NCI-H1436 treated with DMSO at 0.1 percent for 48 hours (cell line): ENCODE data around the gene CACNA2D3.

Source experiments
- DNase-seq: peaks from one replicate; lab custom pipeline; 2025; lab: John Stamatoyannopoulos, UW

Gene CACNA2D3

DNA sequence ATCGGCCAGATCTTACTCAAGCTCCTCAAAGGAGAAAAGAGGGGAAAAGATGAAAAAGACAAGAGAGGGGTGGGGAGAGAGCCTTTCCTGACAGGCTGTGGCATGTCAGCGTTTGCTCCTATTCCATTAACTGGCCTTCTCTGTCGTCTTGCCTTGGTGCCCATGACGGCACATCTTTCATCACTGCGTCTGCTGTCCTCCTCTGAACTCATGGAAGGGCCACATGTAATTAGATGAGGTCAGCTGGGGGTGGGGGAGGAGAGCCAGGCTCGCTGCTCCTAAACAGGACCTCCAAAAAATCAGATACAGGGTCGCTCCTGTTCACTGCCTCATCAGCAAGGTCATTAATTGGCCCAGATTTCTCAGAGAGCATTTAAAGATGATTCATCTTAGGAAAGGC is 755.8 kb downstream of the CACNA2D3 start:
- no peak for DNase-seq

DNA sequence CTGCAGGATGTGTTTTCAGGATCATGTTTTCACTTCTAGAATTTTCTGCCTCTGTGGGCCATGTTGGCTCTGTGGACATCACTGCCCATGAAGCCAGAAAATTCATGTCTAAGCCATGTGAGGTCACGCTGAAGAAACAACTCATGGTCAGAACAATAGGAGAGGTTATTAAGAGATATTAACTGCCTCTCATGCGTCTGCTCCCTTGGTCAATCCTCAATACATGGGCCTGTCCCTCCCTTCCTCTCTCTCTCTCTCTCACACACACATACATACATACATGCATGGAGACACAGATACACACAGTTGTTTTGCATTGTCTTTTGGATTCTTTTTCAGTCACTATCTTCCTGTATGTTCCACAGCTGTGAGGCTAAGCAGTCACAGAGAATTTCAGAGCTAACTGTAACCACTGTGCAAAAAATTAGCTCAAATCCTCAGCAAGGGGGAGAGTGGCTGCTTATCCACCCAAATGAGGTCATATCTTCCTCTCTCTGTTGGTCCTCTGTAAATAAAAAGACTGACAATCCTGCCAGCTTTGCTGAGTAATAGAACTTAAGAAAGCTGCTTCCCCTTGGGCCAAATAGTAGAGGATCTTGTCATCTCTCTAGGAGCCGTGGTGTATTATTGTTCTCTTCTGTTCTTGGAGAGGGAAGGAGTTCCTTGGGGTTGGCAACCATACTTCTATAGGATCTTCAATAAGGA is 759.9 kb downstream of the CACNA2D3 start:
- no peak for DNase-seq

DNA sequence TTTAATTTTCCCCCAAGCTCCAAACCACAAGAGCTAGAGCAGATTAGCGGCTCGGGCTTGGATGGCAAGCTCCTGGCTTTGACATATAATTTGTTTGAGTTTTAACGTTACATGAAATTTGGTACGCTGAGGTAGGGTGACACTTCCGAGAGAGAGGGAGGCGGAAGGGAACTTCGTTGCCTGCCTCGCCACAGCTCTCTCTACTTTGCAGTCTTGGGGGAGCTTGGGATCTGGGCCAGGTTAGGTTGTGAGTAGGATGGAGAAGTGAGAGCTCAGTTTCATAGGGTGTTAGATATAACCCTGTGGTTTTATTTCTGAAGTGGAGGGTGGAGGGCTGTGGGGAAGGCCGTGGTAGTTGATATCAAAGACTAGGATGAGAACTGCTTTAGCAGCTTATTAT is 765.8 kb downstream of the CACNA2D3 start:
- DNase-seq, result no peak

DNA sequence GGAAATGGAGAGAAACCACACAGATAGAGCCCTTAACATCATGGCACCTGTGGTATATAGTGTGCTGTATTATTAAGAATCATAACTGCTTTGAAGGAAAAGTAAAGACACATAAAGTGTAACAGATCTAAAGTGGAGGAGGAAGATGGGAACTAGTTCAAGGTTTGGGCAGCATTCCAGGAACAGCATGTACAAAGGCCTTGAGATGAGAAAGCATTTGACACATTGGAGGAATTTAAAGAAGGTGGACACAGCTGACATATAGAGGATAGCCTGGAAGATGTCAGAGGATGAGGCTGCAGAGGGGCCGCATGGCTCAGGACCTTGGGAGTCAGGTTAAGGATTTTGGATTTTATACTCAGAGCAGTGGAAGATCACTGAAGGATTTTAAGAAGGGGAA is 766.5 kb downstream of the CACNA2D3 start:
- DNase-seq, result no peak

DNA sequence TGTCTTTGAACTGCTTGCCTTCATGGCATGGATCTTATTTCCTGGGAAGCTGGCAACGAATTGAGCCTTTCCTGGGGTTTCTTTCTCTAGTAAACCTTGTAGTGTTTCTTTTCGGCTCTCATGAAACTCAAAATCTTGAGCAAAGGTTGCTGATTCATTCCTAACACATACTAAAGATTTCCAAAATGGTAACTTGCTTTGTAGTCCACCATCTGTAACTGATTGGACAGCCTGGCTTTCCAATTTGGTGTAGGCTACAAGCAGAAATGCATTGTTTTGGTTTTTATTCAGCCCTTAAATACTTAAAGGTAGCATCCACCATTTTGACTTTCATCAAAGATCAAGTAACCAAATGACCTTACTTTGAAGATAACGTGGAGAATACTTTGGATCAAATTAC is 767.4 kb downstream of the CACNA2D3 start:
- DNase-seq, result no peak

DNA sequence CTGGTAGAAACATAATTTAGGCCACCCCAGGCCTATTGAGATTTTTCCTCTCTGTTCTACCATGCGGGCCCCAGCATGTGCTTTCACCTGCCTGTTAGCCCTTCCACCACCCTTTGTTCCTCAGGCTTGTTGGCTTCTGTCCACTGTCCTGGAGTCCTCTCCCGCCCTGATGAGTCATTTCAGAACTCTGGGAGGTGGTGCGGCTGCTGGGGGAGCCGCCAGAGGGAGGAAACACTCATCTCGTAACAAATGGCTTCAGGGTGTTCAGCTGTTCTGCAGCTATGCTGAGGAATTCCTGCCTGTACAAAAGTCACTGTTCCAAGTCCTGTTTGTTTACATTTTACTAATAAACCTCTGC is 769.2 kb downstream of the CACNA2D3 start:
- DNase-seq, result no peak

DNA sequence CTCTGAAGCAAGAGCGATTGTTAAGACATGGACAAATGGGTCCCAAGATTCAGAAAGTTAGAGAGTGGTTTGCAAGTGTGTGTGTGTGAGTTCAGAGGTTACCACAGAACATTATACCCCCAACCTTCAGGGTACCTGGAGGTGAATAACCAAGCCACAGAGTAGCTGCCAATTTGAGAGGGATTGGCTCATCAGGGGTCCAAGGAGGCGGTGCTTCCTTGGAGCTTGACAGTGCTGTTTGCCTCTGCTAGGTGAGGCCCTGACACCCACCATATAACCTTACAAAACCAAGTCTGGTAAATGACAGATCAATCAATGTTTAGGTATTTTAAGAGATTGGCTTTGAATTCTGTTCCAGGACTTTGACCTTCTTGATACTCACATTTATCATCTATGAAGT is 769.8 kb downstream of the CACNA2D3 start:
- DNase-seq, result no peak

DNA sequence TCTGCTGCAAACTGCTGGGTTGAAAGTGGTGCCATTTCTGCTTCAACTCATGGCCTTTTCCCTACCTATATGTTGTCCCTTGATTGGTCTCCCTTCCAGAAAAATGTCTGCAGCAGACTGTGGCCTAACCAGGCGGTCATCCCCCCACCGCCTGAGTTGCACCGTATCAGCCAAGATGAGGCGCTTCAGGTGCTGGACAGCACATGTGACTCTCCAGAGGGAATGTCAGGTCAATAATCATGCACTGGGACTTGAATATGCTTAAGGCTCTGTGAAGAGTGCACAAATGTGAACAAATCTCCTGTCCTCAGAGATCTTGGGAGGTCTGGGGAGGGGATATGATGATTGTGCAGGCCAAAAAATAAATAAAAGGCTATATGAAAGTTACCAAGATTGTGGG is 773.3 kb downstream of the CACNA2D3 start:
- DNase-seq, result no peak

DNA sequence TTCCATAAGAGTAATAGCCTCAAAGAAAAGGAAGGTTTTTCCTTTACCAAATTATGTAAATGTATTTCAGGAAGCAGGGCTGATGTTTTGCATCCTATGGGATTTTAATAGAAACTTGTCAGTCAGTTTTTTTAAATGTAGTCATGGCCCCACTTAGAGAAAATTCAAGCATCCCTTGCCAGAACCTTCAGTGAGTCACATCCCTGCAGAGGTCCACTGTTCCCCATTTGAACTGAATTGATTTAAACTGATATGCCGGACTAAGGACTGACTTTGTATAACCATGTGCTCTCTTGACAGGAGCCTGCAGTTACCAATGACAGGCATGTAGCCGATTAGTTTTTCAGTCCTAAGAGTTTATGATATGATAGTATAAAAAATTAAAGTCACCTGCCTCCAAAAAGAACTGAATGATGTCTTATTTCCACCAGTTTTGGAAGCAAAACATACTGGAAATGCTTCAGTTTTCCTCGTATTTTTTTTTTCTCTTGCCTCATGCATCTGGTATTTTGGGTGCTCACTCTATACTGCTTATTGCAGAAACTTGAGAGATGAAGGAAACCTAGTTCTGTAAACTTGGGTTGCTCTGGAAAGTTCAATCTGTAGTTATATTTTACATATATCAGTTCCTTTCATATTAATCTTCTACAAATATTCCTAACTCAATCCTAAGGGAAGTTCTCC is 774.8 kb downstream of the CACNA2D3 start:
- DNase-seq, result no peak

DNA sequence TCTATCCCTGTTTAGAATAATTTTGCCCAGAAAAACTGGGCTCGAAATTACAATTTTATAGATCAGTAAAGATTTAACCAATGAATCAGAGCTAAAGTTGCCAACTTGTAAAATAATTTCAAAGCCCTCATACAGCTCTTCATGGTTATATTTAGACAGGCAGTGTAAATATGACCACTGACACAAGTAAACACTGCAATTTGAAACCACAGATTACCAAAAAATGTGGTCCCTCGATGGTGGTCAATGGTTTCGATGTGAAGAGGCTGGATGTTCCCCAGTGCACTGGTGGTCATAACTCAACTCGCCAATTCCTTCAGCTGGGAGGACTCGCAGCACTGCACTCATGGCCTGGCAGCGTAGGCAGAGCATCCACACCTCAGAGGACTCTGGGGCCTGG is 776.9 kb downstream of the CACNA2D3 start:
- no peak for DNase-seq

DNA sequence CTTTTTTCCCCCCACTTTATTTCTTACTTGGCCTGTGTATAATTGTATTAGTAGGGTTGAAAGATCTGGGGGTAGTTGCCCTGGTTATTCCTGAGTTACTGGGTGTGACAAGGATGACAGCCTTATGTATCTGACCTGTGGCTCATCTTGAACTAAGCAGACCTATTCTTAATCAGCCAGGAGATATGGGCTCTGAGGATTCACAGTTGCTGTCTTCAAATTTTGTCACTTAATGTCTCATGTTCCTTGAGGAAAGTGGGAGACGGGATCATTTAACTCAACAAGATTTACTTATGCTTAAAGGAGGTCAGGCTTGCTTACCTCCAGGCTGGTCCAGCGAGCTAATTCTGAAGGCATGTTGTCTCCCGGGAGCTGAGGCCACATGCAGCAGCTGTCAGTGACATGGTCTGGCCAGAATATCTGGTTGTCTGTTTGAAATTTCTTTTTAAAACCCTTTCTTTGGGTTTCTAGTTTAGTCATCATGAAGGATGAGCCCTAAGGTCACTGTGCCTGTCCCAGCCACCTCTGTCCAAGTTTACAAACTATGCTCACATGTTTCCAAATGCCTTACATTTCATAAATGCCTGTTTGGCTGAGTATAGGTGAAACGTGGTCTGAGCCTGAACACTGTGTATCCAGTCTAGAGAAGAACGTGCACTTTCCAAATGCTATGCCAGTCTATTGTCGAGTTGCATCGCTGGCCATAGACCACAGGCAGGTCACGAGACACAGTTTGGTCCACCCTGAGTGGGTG is 778.7 kb downstream of the CACNA2D3 start:
- no peak for DNase-seq

DNA sequence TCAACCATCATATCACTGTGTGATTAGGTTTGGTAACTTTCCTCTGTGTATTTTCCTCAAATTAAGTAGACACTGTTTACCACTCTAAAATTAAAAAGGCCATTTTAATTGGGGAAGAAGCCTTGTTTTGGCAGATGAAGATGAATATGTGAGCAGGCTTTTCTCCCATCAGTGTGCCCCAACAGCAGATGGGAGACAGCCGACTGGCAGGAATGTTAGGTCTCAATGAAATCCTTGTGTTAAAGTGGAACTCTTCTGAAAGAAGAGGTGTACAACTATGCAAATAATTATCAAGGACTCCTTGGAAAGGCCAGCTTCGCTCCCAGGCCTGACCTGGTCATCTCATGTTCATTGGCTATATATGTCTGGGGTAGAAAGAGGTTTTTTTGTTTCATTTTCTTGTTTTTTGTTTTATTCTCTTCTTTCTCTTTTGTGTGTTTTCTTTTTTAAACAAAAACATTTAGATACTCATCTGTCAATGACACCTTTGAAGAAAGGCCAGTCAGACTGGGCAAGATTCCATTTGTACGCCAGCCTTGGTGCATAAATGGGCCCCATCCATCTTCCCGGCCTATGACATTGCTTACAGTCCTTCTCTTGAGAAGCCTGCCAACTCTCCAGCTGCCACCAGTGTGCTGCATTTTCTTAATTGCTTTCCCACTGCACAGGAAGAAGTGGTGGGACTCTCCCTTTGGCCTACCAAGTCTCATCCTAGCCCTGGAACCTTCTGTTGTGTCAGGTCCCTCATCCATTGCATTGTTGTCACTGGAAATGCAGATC is 779.7 kb downstream of the CACNA2D3 start:
- no peak for DNase-seq

DNA sequence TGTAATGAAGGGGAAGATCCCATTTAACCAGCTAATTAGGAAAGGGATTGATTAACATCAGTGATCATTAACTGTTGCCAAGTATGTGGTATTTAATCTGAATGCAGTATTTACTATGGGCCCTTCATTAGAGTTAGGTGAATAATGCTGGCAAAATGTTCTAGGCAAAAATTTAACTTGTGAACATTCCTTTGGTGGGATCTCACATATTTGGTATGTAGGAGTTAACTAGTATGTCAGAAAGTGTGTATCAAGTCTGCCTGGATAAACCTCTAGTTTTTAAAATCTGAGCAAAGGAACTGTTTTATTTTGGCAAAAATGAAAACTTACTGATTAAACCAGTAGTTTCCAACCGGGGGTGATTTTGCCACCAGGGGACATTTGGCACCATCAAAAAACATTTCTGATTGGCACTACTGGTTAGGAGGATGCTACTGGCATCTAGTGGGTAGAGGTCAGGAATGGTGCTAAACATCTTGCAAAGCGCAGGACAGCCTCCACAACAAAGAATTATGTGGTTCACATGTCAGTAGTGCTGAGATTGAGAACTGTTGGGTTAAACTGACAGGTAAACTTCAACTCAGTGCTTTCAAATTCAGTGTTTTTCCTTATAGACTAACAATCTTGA is 783.0 kb downstream of the CACNA2D3 start:
- no peak for DNase-seq

DNA sequence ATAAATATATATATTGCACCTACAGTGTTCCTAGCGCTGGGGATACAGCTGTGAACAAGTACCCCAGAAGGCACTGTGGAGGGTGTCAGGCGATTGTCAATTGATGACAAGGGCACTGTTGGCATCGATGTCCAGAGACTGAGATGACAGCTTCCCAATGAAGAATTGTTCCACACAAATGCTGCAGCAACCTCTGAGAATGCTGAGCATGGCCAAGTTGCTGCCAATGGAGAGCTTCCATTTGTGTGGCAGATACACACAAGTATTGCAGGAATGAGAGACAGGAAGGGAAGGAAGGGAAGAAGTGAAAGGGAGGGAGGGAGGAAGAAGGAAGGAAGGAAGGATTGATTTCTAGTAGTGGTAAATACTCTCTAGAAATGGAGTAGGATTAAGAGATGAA is 783.6 kb downstream of the CACNA2D3 start:
- no peak for DNase-seq

DNA sequence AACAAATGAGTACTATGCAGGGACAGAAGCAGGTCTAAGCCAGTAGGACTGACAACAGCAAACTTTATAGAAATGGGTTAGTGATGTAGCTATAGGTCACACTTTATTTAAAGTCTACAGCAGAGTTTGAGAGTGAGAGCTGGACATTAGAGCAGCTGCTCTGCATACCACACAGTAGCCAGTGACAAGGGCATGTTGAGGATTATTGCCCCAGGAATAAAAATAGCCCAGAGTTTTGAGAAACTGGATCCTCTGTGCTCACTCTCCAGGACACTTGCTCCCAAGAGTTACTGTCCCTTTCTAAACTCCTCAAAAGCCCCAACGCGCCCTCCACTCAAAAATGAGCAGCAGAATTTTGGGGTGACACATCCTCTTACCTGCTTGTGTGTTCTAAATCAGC is 784.4 kb downstream of the CACNA2D3 start:
- no peak for DNase-seq

DNA sequence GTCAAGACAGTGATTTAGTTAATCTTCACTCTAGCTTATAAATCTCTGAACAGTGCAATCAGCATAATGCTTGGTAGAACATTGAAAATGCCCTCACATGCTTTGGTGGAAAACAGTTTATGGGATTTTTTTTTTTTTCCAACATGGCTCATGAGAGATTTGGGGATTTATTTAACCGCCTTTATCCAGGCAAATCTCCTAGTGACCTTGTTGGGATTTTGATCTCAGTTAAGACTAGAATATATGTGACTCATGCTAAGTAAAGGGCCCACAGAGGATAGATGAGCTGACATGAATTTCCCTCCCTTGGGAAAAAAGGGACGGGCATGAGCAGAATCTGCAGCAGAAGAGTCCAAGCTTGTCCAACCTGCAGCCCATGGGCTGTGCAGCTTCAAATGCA is 786.8 kb downstream of the CACNA2D3 start:
- DNase-seq, result no peak

DNA sequence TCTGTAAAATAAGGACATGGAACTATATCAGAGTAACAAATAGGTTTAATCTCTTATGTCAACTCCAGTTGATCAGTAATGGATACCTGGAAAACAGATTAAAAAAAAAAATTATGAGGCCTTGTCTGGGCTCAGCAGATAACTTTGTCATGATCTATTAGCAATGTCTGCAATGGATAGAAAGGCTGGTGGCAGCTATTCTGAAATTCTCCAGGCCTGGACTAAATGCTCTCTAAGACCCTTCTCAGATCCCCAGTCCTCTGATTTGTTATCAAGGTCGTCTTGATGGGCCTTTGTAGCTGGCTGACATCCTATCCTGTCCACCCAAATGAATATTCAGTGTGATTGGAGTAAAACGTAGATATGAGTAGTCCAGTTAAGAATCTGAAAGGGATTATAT is 791.8 kb downstream of the CACNA2D3 start:
- no peak for DNase-seq

DNA sequence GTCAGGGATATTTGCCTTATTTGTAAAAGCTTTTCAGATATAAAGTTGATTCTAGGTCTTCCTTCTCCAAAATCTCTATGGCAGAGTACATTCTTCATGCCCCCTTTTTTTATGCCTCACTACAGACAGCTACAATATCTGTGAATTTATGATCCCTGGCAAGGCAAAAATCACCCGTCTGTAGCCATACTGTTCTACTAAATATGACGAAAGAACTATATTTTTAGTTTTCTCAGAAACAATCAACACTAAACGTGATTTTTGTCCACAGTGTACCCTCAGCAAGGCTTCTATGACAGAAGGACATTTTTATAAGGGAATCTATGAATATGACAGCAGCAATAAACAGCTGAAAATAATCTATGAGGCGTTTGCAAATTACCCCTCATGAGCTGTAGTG is 792.8 kb downstream of the CACNA2D3 start:
- no peak for DNase-seq

DNA sequence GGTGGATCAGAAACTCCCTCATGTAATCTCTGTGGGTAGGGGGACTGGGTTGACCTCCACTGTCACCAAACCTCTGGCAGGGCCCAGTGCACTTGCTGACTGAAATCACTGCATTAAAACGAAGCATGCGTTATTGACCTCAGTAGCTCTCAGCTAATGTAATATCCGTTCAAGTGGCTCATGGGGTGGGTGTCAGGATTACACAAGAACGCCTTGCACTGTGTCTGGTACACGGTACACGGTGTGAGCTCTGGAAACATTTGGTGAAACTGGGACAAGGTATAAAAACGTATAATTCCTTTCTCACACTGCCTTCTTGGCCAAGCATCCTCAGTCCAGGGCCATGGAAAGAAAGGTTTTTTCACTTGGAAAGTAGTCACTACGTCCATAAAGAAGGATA is 793.6 kb downstream of the CACNA2D3 start:
- no peak for DNase-seq

DNA sequence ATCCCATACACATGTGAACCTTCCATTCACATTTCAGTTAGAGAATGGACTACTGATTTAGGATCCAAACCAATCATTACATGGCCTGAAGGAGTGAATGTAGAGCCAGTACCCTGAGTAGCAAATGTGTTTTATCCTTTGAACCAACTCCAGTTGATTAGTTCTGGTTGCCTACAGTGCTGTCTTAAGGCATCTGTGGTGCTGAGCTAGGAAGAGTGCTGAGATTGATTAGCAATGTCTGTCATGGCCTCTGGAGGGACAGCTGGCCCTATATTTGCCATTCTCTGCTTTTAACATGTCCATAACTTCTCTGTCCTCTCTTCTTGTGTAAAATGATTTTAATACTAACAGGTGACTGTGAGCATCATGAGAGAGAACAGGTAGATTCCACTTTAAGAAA is 794.4 kb downstream of the CACNA2D3 start:
- no peak for DNase-seq

DNA sequence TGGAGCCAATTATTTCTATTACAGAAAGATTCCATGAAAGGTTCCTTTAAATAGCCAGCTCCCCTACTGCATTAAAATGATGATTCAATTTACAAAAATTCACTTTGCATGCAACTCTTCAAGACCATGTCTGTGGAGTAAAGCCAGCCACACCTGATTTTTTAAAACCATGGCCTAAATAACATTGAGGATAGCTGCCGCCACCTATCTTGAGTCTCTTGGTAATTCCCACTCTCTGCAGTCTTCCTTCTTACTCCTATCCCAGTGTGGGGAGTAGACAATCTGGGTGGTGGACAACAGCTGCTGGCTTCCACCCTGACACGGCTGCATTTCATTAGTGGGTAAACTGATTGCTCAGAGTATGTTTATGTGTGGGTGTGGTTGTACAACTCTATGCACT is 794.8 kb downstream of the CACNA2D3 start:
- DNase-seq, result no peak

DNA sequence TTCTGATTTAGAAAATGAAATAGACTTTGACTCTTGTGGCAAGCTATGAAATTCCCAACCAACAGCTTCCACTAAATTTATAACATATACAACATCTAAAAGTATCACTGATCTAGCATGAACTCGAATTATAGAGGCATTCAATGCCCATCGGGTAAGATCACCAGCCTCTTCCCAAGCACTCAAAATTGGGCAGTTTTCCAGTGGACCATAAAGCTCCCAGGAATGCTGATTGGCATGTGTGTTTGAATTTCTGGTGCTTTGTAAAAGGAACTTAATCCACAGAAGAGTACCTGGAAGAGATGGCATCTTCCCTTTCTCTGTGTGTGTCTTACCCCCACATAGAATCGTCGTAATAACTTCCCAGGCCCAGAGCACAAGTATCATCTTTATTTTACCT is 795.5 kb downstream of the CACNA2D3 start:
- no peak for DNase-seq
